Left kidney (tissue), 8 donors: ENCODE data around the gene PRR15L. TPM values are rescaled to one million over a fixed set of nuclear protein-coding genes. Genes with fewer than 3 reads are reported as not detected.
"Not testable (repeated sequence)": the region's sequence is repeated elsewhere in the genome, so short reads cannot be mapped to it uniquely, and the experiment has no call there.

Experiments
- DNase-seq: peaks from one replicate; pipeline ENCODE4 v3.0.0-alpha.2; 2013
- long read RNA-seq, 8 donors: transcript quantifications; one replicate each; lab custom pipeline, GENCODE V29; 2026
- polyA plus RNA-seq: library from polyadenylated mRNA; unstranded; fragments of 120-200 nt; gene quantifications from one replicate; pipeline ENCODE4 v1.2.1, GENCODE V29; 2013; ENCODE audit not compliant: insufficient read length

PRR15L gene
- 17.7 TPM for polyA plus RNA-seq
- long read RNA-seq, donor 1, transcript PRR15L-201 (2 exons, 1,519 nt), result major isoform, 9 of 9 reads
- long read RNA-seq, donor 1, partial matches to known transcripts, result 0 of 9 reads
- long read RNA-seq, donor 1, other reads (novel, unspliced or antisense), result 0 of 9 reads
- long read RNA-seq, donor 2, partial matches to known transcripts, result 0 of 2 reads
- long read RNA-seq, donor 2, other reads (novel, unspliced or antisense), result 0 of 2 reads
- long read RNA-seq, donor 3, partial matches to known transcripts, result 123 of 136 reads
- long read RNA-seq, donor 3, other reads (novel, unspliced or antisense), result 11 of 136 reads
- long read RNA-seq, donor 4, partial matches to known transcripts, result 55 of 55 reads
- long read RNA-seq, donor 4, other reads (novel, unspliced or antisense), result 0 of 55 reads
- long read RNA-seq, donor 5, transcript PRR15L-201 (2 exons, 1,519 nt), result major isoform, 11 of 11 reads
- long read RNA-seq, donor 5, partial matches to known transcripts, result 0 of 11 reads
- long read RNA-seq, donor 5, other reads (novel, unspliced or antisense), result 0 of 11 reads
- long read RNA-seq, donor 6, partial matches to known transcripts, result 0 of 2 reads
- long read RNA-seq, donor 6, other reads (novel, unspliced or antisense), result 0 of 2 reads
- long read RNA-seq, donor 7, transcript PRR15L-201 (2 exons, 1,519 nt), result major isoform, 13 of 13 reads
- long read RNA-seq, donor 7, partial matches to known transcripts, result 0 of 13 reads
- long read RNA-seq, donor 7, other reads (novel, unspliced or antisense), result 0 of 13 reads
- long read RNA-seq, donor 8, partial matches to known transcripts, result 0 of 3 reads
- long read RNA-seq, donor 8, other reads (novel, unspliced or antisense), result 0 of 3 reads

DNA sequence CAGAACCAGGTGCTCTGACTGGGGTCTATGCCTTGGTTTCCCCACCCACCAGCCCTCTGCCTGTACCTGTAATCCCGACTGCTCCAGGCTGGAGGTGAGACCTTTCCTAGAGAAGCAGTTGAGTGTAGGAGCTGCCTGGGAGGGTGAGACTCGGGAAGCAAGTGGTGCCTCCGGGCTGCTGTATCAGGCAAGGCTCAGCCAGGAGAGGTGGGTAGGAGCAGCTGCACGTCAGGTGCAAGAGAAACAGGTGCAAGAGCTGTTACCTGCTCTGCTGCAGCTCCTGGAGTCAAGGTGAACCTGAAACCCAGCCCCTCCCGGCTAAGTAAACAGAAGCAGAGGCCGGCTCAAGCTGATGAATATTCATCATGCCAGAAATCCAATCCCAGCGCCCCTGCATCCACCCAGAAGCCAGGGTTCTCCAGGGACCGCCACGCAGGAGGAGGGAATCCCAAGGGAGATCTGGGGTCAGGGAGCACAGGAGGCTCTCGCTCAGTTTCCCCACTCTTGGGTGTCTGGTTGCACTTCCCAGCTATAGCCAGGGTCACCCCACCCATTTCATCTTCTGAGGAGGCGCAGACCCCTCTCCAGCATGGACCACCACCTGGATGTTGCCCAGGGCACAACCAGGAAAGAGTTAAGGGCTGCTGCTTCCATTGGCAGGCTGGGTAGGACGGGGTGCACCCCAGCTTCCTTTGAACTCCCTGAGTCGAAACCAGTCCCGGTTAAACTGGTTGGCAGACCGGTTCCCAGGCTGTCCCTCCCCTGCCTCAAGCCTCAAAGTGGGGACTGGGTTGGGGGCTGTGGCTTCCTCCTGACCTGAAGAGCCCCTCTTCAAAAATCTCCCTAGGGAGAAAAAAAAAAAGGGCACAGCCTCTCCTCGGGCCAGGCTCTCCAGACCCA lies at the start of gene PRR15L:
Gene PRR15L, minus strand, starts transcription at position 293 of the 900 bp plus-strand sequence. CDS start 4,649 bp downstream, outside the sequence.
- DNase-seq, result peak; percentile 50

GRCh38 chr17:48006936-48007709 lies 49.4 kb upstream of the PRR15L start:
- no peak for DNase-seq

- DNase-seq, result no peak
Observed at GRCh38 chr17:48004983-48005382, 47.3 kb upstream of the PRR15L start.

DNA sequence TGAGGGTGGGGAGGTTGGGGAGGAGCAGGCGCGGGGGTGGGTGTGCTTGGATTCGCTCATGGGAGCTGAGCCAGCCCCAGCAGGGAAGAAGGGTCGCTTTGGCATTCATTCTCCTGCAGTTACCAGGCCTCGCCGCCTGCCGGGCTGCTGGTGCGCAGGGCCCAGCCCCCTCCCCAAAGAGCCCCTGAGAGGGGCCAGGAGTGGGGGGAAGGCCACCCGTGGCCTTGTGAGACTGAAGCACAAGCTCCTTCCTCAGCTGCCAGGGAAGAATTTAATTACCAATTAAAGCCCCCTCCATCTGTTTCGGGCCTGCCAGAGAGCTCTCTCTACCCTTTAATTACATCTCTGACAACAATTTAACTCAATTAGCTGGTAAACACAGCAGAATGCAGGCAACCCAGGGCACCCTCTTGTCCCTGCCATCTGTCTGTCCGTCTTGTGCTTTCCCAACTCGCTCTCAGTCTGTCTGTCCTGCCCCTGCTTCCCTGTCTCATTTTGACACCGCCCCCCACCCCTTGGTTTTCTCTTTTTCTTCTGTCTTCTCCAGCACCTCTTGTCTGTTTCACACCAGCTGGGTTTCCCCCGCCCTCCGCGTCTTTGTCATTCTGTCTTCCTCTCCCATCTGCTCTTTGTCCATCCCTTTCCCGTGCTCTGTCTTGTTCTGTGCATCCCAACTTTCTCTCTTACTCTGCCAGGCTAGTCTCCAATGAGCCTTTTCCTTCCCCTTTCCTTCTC lies 45.9 kb upstream of the PRR15L start:
- DNase-seq, result no peak

GRCh38 chr17:48002916-48003416 lies 45.3 kb upstream of the PRR15L start:
- DNase-seq, result no peak

DNA sequence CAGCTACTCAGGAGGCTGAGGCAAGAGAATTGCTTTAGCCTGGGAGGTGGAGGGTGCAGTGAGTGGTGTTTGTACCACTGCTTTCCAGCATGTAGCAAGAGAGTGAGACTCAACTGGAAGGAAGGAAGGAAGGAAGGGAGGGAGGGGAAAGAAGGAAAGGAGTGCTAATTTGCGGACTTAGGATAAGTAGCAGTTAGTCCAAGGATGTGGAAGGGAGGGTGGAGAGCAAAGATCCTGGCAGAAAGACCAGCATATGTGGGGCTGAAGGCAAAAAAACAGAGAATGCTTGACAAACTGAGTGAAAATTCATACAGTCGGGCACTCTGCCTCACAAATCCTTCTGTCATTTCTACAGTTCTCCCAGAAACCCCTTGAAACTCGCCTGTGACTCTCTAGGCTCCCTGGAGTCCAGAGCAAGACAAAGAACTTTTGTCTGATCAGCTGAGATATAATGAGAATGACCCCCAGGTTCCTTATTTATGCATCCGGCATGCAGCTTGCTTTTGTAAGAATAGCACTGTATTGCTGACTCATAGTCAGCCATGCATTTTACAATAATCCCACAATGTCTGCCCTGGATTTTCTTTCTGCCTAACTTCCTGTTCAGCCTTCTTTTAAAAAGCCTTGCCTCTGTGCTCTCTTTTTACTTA lies 44.7 kb upstream of the PRR15L start:
- DNase-seq, result no peak

- DNase-seq, result not testable (repeated sequence)
Observed at GRCh38 chr17:48001657-48002056, 44.0 kb upstream of the PRR15L start.

DNA sequence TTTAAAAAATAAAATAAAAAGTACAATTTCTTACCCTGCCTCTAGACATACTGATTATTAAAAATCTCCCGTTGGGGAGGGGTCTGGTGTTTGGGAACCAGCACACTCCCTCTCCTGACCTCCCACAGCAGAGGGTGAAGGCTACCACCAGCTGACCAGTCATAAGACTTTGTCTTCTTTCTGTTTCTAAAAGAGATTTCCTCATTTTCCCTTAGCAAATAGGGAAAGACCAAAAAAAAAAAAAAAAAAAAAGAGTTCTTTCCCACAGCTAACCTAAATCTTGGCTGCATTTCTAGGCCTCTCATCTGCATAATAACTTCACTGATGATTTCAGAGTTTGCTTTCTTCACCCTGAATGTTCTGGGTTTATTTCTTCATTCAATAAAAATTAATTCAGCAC lies 43.5 kb upstream of the PRR15L start:
- no peak for DNase-seq

GRCh38 chr17:47999582-47999981 lies 41.9 kb upstream of the PRR15L start:
- DNase-seq, result no peak

DNA sequence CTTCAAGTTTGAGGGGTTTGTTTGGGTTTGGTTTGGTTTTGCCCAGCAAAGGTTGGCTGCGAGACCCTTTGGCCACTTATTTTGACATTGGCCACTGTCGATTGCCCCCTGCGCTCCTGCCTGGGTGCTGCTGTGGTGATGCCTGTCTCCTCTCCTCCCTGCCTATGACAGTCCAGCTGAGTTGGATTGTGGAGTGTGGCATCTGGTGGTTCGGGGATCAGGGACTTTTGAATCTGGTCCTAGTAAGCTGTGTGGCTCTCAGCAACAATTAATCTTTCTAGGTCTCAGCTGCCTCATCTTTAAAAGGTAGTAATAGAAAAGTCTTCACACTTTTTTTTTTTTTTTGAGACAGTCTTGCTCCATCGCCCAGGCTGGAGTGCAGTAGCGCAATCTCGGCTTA lies 40.4 kb upstream of the PRR15L start:
- no peak for DNase-seq

DNA sequence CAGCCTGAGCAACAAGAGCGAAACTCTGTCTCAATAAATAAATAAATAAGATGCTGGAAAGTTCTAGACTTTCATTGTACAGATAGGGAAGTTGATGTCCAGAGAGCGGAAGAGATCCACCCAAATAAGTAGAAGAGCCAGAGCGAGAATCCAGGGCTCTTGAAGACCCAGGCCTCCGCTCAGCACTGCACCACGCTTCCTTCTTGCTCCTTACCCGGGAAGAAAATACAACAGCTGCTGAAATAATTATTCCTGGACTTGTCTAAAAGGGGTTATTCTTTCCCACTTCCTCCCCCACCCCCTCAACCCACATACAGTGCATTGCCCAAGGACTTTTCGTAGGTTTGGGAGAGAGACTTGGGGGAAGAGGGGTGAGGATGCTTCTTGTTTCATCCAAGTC lies 39.9 kb upstream of the PRR15L start:
- DNase-seq, result no peak

DNA sequence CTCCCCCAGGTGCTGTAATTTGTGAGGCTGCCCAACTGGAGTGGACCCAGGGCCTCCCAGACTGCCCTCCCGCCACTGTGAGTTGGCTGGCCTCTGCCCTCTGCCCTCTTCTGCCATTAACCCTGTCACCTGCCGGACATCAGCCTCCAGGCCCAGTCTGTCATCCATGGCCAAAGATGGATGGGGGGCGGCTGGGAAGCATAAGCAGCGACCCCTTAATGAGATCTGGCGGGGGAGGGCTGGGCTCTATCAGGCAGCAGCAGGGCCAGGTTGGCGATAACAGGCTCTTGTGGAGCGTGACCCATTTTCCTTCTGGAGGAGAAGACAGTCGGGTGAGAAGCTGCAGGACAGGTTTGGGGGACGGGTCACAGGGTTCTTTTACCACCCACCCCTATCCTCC lies 38.5 kb upstream of the PRR15L start:
- no peak for DNase-seq

GRCh38 chr17:47995241-47995935 lies 37.7 kb upstream of the PRR15L start:
- no peak for DNase-seq

- no peak for DNase-seq
Observed at GRCh38 chr17:47994724-47995123, 37.0 kb upstream of the PRR15L start.

- no peak for DNase-seq
Observed at GRCh38 chr17:47993964-47994363, 36.3 kb upstream of the PRR15L start.

- DNase-seq, result no peak
Observed at GRCh38 chr17:47993031-47993564, 35.4 kb upstream of the PRR15L start.

DNA sequence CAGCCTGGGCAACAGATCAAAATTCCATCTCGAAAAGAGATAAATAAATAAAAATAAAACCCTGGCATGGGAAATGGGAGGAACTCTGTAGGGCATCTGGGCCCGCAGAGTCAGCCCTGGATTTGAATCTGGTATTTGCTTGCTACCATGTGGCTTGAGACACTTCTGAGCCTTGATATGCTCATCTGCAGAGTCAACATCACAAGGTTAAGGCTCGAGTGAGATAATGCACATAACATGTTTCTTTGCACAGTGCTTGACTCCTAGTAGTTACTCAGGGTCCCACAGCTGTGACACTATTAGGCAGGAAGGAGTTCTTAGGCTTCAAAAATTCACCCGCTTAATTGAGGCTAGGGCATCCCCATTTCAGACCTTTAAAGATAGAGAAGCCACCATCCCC lies 34.5 kb upstream of the PRR15L start:
- no peak for DNase-seq

DNA sequence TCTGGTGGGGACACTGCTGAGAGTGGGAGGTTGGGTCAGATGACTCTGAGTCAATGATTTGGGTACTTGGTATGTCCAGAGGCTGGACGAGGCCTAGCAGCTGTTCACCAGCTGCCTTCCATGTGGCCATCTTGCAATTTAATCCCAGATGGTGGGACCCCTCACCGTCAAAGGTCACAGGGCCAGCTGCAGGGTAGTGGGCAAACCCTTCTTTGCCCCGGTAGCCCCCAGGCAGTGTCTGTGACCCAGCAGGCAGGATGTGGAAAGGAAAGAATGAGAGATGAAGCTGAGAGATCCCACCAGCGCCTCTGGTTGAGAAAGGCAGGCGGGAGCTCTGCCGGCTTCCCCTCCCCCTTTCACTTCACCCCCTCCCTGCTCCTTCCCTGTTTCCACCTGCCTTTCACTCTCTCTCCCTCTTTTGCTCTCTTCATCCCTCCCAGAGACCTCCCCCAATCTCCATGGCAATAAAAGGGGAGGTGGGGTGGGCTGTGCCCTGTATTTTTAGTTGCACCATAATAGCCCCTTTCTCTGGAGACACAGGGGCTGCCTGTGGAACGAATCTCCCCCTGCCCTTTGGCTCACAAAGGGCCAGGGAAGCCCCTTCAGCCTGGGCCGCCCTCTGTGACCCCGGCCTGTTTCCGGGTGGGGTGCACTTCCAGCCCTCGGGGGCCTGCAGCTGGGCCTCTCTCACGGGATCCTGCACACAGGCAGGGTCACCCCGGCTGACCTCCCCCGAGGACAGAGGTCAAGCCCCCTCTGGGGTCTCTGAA lies 33.5 kb upstream of the PRR15L start:
- no peak for DNase-seq
